ENCODE measurements around the gene GARIN3.

GARIN3 gene

GRCh38 chr5:157162919-157163510, 3.0 kb downstream of the GARIN3 start:
- no peaks in the 10 kb centered on the region for H3K27me3 ChIP-seq (replicated peaks; ENCODE audit: control insufficient read depth, insufficient read depth, low read length)
- no peaks in the 10 kb centered on the region for H3K36me3 ChIP-seq (ENCODE audit: control insufficient read depth, insufficient read depth, low read length)
- no peak overlapping the region for H3K4me3 ChIP-seq (replicated peaks; ENCODE audit: low read depth, low read length)
- no peak for DNase-seq (ENCODE audit: extremely low read depth, insufficient read length)
- TF ChIP-seq CTCF (IDR thresholded peaks at IDR 0.05; ENCODE audit: insufficient read depth, low read length, poor library complexity, severe bottlenecking): no peak

GRCh38 chr5:157161996-157162395, 4.1 kb downstream of the GARIN3 start:
- no peak for TF ChIP-seq CTCF (IDR thresholded peaks at IDR 0.05; ENCODE audit: insufficient read depth, low read length, poor library complexity, severe bottlenecking)
- Histone ChIP-seq H3K4me3 (replicated peaks; ENCODE audit: low read depth, low read length) (no peak overlapping the region), H3K36me3 (ENCODE audit: control insufficient read depth, insufficient read depth, low read length) (no peaks in the 10 kb centered on the region), H3K27me3 (replicated peaks; ENCODE audit: control insufficient read depth, insufficient read depth, low read length) (no peaks in the 10 kb centered on the region)
- no peak for DNase-seq (ENCODE audit: extremely low read depth, insufficient read length)

- no peak for DNase-seq (ENCODE audit: extremely low read depth, insufficient read length)
- Histone ChIP-seq H3K4me3 (replicated peaks; ENCODE audit: low read depth, low read length) (no peak overlapping the region), H3K36me3 (ENCODE audit: control insufficient read depth, insufficient read depth, low read length) (no peaks in the 10 kb centered on the region), H3K27me3 (replicated peaks; ENCODE audit: control insufficient read depth, insufficient read depth, low read length) (no peaks in the 10 kb centered on the region)
- TF ChIP-seq CTCF (IDR thresholded peaks at IDR 0.05; ENCODE audit: insufficient read depth, low read length, poor library complexity, severe bottlenecking): no peak
These were observed 6.1 kb downstream of the GARIN3 start for GRCh38 chr5:157160001-157160400.

GRCh38 chr5:157159209-157159751, 6.8 kb downstream of the GARIN3 start:
- no peaks in the 10 kb centered on the region for H3K36me3 ChIP-seq (ENCODE audit: control insufficient read depth, insufficient read depth, low read length)
- no peak for DNase-seq (ENCODE audit: extremely low read depth, insufficient read length)
- no peak overlapping the region for H3K4me3 ChIP-seq (replicated peaks; ENCODE audit: low read depth, low read length)
- no peak for TF ChIP-seq CTCF (IDR thresholded peaks at IDR 0.05; ENCODE audit: insufficient read depth, low read length, poor library complexity, severe bottlenecking)
- H3K27me3 ChIP-seq (replicated peaks; ENCODE audit: control insufficient read depth, insufficient read depth, low read length): no peaks in the 10 kb centered on the region

- no peak for DNase-seq (ENCODE audit: extremely low read depth, insufficient read length)
- H3K4me3 ChIP-seq (replicated peaks; ENCODE audit: low read depth, low read length): no peak overlapping the region
These were observed 8.7 kb downstream of the GARIN3 start for GRCh38 chr5:157157293-157157891.

More at GRCh38 chr5:157157293-157157891, 8.7 kb downstream of the GARIN3 start:
- H3K27me3 ChIP-seq (replicated peaks; ENCODE audit: control insufficient read depth, insufficient read depth, low read length): no peaks in the 10 kb centered on the region
- H3K36me3 ChIP-seq (ENCODE audit: control insufficient read depth, insufficient read depth, low read length): no peaks in the 10 kb centered on the region
- TF ChIP-seq CTCF (IDR thresholded peaks at IDR 0.05; ENCODE audit: insufficient read depth, low read length, poor library complexity, severe bottlenecking): no peak

Data from GM06990 (cell line).